ENCODE results near the gene LRMDA.

The LRMDA gene

DNA sequence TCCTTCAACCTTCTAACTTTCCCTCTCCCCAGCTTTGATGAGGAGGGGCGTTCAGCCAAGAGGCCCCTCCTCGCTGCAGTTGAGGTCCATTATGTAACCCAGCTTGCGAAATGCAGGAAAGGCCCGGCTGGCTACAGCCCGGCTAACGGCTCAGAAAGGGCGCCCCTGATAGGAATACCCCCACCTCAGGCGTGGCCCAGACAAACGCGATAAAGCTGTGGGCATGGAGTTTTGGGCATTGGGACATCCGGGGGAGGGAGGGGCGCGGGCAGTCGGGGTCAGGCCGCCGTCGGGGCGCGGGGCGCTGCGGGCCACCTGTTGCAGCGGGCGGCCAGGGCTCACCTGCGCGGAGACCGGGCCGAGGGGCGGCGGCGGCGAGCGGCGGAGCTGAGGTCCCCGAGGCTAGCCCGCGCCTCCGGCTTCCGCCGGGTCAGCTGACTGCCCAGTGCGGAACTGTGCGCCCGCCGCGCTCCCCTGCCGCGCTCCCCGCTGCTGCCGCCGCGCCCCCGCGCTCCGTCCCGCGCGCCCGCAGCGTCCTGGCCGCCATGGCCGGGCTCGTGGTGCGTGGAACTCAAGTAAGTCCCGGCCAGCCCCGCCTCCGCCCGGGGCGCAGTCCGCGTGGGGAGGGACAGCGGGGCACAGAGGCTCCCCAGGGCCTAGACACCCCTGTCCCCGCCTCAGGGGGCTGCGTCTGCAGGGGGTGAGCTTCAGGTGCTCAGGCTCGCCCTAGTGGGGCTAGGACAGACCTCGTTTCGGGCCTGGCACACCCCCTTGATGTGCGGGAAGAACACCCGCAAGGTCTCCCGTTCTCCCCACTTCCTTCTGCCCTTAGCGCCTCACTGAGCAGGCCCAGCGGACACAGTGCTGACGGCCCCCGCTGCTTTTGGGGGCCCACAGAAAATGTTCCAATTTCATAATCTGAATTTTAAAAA, at the start of gene LRMDA:
Gene LRMDA, plus strand, starts transcription at position 445 of the 932 bp plus-strand sequence.
- DNase-seq: no peak

DNA sequence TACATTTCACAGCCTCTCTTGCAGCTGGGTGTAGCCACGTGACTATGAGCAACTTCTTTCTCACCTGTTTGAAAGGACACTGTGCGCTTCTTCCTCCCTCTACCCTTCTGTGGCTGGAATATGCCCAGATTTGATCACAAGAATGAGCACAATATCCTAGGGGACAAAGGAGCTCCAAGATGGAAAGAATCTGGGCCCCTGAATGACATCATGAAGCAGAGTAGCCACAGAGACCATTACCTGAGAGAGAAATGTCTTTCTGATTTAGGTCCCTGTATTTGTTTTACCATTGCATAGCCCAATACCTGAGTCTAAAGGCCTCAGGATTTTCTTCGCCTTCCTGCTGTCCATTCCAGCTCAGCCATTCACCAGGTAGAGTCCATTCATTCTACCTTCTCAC, 45.3 kb upstream of the LRMDA start:
- no peak for DNase-seq

- no peak for DNase-seq
Observed at GRCh38 chr10:75388082-75388481, 43.3 kb upstream of the LRMDA start.

- no peak for DNase-seq
Observed at GRCh38 chr10:75390178-75390577, 41.2 kb upstream of the LRMDA start.

DNA sequence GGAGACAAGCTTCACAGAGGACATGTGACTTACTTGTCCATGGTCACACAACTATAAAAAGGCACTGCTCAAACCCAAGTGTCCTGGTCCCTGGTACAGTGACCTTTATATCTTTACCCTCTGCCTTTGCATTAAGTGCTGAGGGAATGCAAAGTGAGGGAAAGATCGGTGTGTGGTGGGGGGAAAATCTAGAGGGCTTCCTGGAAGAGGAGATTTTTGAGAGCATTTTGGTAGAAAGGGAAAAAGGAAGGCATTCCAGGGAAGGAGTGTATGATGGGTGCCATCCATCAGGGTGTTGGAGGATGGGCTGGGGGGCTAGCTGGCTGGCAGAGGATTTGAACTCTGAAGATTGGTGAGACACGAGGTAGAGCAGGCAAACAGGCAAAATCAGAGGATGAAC, 39.2 kb upstream of the LRMDA start:
- DNase-seq: no peak

DNA sequence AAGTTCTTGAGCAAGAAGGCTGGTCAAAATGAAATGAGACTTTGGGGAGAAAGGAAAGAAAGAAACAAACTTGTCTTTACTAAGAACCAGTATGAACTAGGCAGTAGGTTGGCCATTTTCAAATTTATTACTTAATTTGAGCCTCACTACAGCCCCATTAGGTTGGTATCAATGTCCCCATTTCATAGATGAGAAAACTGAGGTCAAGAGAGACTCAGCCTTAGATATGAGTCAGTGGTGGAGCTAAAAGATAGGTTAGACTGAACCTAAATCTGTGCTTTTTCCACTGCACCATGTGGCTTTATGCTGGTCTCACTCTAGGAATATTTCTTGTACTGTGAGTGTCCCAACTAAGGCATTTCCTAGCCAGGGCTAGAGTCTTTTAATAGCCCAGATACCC, 38.7 kb upstream of the LRMDA start:
- DNase-seq: no peak

DNA sequence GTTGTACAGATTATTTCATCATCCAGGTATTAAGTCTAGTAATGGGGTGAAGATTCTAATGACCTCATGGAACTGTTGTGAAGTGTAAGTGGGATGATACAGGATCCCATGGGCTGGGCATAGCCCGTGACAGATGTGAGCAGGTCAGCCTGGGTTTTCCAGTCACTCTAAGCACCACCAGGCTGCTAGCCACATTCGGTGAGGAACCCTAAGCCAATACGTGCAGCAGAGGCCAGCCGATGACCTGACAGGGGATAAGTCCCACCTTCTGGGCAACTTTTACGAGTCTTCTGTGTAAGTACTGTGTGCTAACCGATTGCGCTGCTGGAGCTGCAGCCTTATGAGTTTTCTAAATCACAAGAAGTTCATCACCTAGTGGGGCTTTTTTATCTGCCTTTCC, 37.2 kb upstream of the LRMDA start:
- no peak for DNase-seq

DNA sequence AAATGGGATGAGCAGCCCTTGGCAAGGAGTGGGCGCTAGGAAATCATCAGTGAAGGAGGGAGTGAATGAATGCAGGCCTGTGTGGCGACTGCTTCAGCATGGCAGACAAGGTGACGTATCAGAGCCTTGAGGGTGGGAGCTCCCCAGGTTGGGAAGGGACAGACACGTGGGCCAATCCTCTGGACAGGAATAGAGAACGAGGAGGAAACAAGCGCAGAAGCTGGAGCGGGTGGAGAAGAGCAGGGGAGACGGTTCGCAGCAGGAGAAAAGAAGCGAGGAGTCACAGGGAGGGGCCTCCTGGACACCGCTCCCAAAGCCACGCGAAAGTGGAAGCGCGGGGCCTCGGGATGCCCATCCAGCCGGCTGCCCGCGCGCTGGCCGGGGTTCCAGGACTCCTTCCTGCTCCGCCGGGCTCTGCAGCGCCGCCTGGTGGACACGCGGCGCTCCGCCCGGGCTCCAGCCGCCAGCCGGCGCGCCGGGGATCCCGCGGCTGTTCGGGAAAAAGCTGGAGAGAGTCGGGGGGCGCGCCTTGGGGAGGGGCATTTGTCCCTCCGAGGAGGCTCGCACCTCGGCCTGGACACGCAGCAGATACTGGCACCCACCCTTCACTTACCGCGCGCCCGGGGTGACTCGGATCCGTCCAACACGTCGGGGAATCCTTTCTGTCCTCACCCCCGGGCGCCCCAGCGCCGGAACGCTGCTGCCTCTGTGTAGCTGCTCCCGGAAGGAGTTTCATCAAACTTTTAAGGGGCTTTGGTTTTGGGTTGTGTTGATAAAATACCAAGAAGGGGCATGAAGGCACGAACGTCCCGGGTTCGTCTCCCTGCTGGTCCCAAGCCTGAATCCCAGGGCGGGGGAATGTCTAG, 36.1 kb upstream of the LRMDA start:
- peak; percentile 42 for DNase-seq

DNA sequence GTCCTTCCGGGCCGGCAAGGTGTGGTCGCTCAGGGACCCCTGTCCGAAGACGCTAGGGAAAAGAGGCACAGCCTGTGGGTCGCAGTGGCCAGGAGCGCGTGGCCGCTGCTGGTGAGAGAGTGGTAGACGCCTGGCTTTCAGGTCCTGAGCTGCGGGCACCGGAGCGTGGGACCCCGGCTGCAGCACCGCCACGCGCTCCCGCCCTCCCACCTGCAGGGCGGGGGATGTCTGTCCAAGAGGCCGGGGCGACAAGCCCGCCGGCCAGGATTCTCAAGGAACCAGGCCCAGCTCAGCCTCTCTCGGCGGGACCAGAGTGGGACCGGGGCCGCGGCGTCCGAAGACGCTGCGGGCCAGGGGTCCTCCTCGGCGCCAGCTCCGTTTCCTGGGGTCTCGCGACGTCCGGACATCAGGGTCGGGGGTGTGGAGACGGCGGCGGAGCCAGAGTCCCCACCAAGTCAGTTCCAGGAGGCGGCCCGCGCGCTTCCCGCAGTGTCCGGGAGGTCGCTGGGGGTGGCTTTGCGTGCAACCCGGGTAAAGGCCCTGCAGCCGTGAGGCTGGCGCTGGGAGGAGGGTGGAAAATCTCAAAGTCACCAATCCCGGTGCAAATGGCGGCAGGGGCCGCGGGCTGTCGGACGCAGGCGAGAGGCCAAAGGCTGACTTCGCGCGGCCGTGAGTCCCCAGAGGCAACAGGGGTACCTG, 35.3 kb upstream of the LRMDA start:
- DNase-seq: peak; percentile 10

DNA sequence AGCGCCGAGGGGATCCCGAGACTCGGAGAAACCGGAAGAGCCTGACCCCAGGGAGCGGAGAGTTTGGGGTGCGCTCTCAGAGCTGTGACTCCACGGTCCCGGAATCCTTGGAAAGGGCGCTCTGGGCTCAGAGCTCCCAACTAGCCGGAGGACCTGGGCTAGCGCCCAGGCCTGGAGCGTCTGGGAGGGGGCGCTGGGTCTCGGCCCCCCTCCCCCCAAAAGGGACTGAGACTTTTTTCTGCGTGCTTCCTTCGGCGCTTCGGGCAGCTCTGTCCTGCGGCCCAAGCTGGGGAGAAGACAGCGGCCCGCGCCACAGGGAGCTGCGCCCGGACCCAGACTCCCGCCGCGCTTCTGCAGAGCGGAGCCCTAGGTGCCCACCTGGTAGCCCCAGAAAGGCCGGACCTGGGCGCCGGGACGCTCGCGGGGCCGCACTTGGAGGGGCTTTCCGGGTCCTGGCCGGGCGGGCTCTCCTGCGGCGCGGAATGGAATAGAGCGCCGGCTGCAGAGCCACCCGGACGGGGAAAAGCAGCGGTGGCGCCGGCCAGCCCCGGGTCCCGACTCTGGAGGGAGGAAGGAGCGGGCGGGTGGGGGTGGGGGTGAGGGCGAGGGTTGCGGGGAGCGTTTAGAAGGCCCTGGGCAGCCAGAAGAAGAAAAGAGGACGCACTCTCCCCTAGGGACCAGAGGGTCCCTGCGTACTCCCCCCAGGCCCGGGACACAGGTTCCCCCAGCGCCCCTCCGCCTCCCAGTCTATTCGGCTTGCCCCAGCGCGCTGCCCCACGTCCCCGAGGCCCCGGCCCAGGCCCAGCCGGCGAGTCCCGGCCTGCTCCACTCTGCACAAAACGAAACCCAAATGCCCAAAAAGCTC, 34.6 kb upstream of the LRMDA start:
- peak; percentile 47 for DNase-seq

GRCh38 chr10:75397496-75398199, 33.8 kb upstream of the LRMDA start:
- peak; percentile 14 for DNase-seq

GRCh38 chr10:75398200-75398691, 33.2 kb upstream of the LRMDA start:
- DNase-seq: no peak

DNA sequence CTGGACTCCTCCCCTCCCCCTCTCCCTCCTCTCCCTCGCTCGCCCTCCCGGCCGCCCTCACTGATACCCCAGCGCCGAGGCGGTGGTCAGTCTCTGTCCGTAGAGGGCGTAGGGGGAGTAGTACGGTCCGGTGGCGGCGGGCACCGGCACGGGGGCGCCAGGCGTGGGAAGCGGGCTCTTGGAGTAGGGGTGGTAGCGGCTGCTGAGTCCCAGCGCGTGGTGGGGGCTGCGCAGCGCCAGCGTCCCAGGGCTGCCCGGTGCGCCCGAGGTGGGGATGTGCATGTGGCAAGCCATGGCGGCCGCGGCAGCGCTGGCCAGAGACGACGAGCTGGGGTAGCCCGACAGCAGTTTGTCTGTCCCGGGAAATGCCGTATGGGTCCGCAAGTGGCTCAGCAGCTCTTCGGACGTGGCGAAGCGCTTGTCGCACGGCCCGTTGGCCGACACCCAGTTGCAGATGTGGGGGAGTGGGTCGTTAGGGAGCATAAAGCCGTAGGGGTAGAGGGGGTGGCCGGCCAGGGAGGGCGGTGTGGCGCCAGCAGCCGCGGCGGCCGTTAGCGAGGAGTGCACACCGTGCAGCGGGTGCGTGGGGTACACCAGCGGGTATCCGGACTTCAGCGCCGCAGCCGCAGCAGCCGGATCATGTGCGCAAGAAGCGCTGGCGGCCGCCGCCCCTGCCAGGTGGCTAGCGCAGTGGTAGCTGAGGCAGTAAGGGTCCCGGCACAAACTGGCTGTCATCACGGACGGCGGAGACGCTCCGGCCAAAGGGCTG, 32.5 kb upstream of the LRMDA start:
- peak; percentile 41 for DNase-seq

DNA sequence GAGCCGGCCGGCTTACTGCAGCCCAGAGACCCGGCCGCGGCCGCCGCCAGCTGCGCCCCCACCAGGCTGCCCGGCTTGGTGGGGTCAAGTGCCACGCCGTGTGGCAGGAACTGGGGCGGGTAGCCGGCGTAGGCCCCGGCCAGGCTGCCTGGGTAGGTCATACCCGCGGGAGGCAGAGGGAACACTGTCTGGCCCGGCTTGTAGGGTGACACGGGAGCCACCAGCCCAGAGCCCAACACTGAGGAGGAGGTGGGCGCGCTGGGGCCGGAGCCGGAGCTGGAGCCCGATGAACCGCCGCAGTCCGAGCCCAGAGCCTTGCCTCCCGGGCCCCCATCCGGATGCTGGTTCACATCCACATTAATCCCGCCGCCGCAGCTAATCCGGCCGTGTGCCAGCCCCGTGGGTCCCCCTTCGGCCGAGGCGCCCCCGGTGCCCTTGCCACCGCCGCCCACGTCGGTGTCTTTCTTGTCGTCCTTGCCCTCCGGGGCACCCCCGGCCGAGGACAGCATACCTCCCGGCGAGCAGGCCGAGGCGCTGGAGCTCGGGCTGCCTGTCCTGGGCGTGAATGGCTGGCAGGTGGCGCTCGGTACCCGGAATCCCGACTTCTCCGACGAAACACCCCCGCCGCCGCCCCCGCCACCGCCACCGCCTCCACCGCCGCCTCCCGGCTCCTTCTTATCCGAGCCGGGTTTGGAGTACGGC, 31.8 kb upstream of the LRMDA start:
- DNase-seq: peak; percentile 78

DNA sequence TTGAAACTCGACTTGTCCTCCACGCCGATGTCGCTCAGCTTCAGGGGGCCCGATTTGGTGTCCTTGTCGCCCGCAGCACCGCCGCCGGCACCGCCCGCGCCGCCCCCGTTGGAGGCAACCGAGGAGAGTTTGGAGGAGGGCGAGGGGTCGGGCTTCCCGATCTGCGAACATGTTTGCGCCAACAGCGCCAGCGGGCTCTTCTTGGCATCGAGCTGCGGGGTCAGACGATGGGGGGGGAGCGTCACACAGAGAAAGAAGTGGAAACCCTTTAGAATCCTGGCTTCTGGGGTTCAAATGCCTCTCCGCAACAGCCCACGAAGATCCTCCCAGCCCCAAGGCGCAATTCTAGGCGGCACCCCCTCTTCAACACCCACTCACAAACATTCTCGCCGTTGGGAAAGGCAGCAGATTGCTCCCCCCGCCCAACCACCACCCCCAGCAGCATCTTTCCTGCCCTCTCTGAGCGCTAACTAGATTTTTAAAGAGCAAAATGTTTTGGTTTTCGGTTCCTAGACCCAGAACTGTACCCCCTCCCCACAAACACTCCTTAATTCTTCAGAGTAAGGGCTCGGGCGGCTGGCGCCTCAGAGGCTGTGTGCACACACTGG, 31.2 kb upstream of the LRMDA start:
- DNase-seq: peak; percentile 31

GRCh38 chr10:75400771-75401568, 30.5 kb upstream of the LRMDA start:
- peak; percentile 55 for DNase-seq

GRCh38 chr10:75401569-75402485, 29.6 kb upstream of the LRMDA start, which contains the start of gene ZNF503:
ZNF503 (minus strand) TSS chr10:75401764; CDS start chr10:75401419, 345 bp downstream.
- DNase-seq: peak; percentile 97
